C4-2B (cell line): ENCODE measurements around the gene THBD.

Source experiments
- H3K27ac ChIP-seq: fragments of 450-650 bp; 2 replicates; pipeline ENCODE4 v1.5.1; 2017
- CTCF ChIP-seq: fragments of 450-650 bp; conservative IDR thresholded peaks from 2 replicates; pipeline ENCODE4 v1.5.1; 2017; ENCODE audit warnings: mild to moderate bottlenecking
- ZFX ChIP-seq: fragments of 450-650 bp; IDR thresholded peaks from 2 replicates; pipeline ENCODE4 v1.6.1; 2017

The THBD gene

DNA sequence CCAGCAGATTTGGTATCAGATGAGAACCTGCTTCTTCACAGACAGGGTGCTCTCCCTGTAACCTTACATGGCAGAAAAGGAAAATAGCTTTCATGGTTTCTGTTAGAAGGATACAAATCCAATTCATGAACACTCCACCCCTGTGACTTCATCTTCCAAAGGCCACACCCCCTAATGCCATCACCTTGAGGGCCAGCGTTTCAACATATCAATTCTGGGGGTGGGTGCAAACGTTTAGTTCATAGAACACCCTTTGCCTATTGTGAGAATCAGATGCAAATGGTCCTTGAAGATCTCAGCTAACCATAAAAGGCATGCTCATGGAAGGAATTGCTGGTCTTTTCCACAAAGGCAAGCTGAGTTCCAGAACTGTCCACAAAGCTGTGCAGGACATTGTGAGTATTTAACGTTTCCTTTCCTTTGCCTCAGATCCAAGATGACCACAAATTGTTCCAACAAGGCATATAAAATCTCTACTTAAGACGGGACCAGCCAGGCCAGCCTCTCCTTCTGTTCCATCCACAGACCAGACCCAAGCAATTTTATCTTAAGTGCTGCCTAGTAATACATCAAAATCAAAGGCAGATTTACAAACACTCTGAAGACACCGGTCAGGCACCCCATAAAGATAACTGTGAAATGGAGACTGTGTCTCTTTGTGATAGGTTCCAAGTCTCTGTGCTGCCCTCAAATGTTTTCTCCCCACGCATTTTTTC, 49.1 kb downstream of the THBD start:
- TF ChIP-seq CTCF: no peak
- TF ChIP-seq ZFX: no peak
- peak overlapping the region; percentile 43; the same call in 1 of the 2 replicates for H3K27ac ChIP-seq

GRCh38 chr20:22999756-23000155, 49.7 kb downstream of the THBD start:
- H3K27ac ChIP-seq: peak overlapping the region; percentile 43
- TF ChIP-seq CTCF (no peak), ZFX (no peak)

DNA sequence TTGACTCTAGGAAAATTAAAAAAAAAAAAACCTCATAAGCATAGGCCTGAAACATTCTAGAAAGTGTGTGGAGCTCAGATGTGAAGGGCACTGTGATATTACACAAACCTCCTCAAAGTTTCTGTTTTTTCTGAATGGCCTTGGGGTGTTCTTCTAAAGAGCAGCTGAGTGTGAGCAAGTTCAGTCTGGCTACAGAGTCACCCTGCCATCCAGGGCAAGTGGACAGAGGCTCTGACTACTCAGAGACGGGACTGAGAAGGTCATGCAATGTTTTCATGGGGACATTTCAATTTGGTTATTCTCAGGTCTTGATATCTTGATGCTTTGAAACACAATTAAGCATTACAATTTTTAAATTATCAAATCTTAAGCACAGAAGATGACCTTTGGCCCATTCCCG, 51.0 kb downstream of the THBD start:
- TF ChIP-seq CTCF: no peak
- TF ChIP-seq ZFX: no peak
- H3K27ac ChIP-seq: no peak overlapping the region

DNA sequence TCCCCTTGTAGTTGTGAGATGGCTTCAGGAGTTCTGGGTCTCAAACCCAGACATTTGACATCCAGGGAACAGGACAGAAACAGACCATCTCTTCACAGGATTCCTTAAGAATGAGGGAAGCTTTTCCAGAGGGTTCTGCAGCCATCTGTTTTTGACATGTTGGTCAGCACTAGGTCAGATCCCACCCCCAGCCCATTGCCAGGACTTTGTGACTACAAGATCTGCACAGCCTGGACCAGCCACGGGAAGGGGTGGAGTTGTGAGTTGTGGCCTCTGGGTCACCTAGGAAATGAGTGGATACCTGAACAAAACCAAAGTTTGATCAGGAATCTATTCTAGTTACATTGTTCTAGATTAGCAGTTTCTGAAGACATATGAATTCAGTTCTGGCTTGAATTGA, 53.5 kb downstream of the THBD start:
- TF ChIP-seq ZFX (no peak), CTCF (no peak)
- no peak overlapping the region for H3K27ac ChIP-seq
